ENCODE measurements around the gene NUDT3. TPM values are rescaled to one million over a fixed set of nuclear protein-coding genes. Genes with fewer than 3 reads are reported as not detected.

NUDT3 gene
- total and polyA plus RNA-seq, 9 of the 15 experiments (the other 6 are each of a cell fraction or from before 2014, with no cell fraction given), result 5.4 to 81.2 (median 56.4) TPM

DNA sequence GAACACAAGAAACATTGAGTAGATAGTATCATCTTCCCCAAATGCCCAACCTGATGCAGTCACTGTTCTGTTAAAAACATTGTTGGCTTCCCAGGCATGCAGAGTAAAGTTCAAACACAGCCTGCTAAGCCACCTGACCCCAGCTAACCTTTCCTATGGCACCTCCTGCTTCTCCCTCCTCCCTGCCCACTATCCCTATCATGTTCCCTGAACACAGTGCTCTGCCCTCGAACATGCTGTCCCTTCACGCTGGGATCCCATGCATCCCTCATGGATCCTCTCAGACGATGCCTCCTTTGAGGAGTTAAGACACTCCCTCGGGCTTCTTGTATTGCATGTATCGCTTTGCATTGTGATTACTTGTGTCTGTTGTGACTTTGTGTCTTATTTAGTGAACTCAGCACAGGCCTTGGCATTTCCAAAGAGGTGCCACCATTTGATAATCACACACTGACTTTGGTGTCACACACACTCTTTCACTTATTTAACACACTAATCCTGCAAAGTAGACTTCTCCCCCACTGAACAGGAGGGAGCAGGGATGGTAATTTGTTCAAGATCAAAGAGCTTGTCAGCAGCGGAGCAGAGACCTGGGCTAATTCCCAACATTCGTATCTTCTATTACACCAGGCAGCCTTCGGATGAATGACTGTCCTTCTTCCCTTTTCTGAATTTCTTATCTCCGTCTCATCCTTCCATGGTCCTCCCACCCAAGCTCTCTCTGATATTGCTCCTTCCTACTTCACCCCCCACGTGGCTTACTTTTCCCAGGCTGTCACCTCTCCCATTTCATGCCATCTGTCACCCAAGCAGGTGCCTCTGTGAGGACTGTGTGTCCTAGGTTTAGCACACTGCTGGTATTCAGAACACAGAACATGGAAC lies 115.3 kb downstream of the NUDT3 start (continued):
- TF ChIP-seq ZNF764 (CRISPR knock-in tag; IDR thresholded peaks at IDR 0.05; ENCODE audit: low read depth), result no peak
- peak; percentile 71; the same call in 1 of the 2 replicates for TF ChIP-seq FOXP1 (CRISPR knock-in tag; IDR thresholded peaks at IDR 0.05)
- TF ChIP-seq, protein P1, sequence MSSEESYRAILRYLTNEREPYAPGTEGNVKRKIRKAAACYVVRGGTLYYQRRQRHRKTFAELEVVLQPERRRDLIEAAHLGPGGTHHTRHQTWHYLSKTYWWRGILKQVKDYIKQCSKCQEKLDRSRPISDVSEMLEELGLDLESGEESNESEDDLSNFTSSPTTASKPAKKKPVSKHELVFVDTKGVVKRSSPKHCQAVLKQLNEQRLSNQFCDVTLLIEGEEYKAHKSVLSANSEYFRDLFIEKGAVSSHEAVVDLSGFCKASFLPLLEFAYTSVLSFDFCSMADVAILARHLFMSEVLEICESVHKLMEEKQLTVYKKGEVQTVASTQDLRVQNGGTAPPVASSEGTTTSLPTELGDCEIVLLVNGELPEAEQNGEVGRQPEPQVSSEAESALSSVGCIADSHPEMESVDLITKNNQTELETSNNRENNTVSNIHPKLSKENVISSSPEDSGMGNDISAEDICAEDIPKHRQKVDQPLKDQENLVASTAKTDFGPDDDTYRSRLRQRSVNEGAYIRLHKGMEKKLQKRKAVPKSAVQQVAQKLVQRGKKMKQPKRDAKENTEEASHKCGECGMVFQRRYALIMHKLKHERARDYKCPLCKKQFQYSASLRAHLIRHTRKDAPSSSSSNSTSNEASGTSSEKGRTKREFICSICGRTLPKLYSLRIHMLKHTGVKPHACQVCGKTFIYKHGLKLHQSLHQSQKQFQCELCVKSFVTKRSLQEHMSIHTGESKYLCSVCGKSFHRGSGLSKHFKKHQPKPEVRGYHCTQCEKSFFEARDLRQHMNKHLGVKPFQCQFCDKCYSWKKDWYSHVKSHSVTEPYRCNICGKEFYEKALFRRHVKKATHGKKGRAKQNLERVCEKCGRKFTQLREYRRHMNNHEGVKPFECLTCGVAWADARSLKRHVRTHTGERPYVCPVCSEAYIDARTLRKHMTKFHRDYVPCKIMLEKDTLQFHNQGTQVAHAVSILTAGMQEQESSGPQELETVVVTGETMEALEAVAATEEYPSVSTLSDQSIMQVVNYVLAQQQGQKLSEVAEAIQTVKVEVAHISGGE (CRISPR knock-in tag; IDR thresholded peaks at IDR 0.05), result peak in 1 of 3 experiments; percentile 59; a peak in 2 of 6 replicates
- peak; percentile 71 for TF ChIP-seq ELF4 (CRISPR knock-in tag; IDR thresholded peaks at IDR 0.05)
- TF ChIP-seq, protein P2, sequence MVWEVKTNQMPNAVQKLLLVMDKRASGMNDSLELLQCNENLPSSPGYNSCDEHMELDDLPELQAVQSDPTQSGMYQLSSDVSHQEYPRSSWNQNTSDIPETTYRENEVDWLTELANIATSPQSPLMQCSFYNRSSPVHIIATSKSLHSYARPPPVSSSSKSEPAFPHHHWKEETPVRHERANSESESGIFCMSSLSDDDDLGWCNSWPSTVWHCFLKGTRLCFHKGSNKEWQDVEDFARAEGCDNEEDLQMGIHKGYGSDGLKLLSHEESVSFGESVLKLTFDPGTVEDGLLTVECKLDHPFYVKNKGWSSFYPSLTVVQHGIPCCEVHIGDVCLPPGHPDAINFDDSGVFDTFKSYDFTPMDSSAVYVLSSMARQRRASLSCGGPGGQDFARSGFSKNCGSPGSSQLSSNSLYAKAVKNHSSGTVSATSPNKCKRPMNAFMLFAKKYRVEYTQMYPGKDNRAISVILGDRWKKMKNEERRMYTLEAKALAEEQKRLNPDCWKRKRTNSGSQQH (CRISPR knock-in tag; IDR thresholded peaks at IDR 0.05), result peak; percentile 82
- 0 out of 4 replicates have a peak, but pooled peaks of 1 of the 2 experiments have one; percentile 13 for TF ChIP-seq TEAD1 (CRISPR knock-in tag; IDR thresholded peaks at IDR 0.05)
- no peak for TF ChIP-seq SIN3A (IDR thresholded peaks at IDR 0.05; ENCODE audit: borderline replicate concordance in 2 of 2, control insufficient read depth in 1 of 2, low read depth in 2 of 2, low read length in 2 of 2)
- no peak for TF ChIP-seq PCBP1 (IDR thresholded peaks at IDR 0.05; ENCODE audit: low read depth, low read length, poor library complexity, severe bottlenecking)
- TF ChIP-seq SIN3B (IDR thresholded peaks at IDR 0.05; ENCODE audit: low read depth), result no peak
- TF ChIP-seq ZNF584 (CRISPR knock-in tag; IDR thresholded peaks at IDR 0.05; ENCODE audit: low read depth), result peak; percentile 47; the same call in 1 of the 2 replicates
- TF ChIP-seq DIDO1 (tag; IDR thresholded peaks at IDR 0.05; ENCODE audit: low read depth), result no peak
- no peak for TF ChIP-seq RB1 (IDR thresholded peaks at IDR 0.05; ENCODE audit: low read depth)
- no peak for TF ChIP-seq SPI1 (IDR thresholded peaks at IDR 0.05; ENCODE audit: borderline replicate concordance, low read depth, low read length)
- TF ChIP-seq CCNT2 (IDR thresholded peaks at IDR 0.05; ENCODE audit: borderline replicate concordance, extremely low read depth, insufficient read length, low read depth, low read length), result no peak
- TF ChIP-seq, protein P3, sequence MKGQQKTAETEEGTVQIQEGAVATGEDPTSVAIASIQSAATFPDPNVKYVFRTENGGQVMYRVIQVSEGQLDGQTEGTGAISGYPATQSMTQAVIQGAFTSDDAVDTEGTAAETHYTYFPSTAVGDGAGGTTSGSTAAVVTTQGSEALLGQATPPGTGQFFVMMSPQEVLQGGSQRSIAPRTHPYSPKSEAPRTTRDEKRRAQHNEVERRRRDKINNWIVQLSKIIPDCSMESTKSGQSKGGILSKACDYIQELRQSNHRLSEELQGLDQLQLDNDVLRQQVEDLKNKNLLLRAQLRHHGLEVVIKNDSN (CRISPR knock-in tag; IDR thresholded peaks at IDR 0.05), result no peak; the same call in 1 of the 2 replicates
- 0 out of 2 replicates have a peak, but pooled peaks have one; percentile 31 for TF ChIP-seq MTA3 (IDR thresholded peaks at IDR 0.05; ENCODE audit: borderline replicate concordance)
- no peak for TF ChIP-seq CCAR2 (IDR thresholded peaks at IDR 0.05; ENCODE audit: low read depth, low read length)
